Subcutaneous adipose tissue (tissue), 4 donors: ENCODE measurements around the gene AUTS2. TPM values are rescaled to one million over a fixed set of nuclear protein-coding genes. Genes with fewer than 3 reads are reported as not detected.

Experiments used
- total RNA-seq, 4 donors: library from RNA; depleted of rRNA; stranded (reverse); fragments of >200 nt; gene quantifications; one replicate each; pipeline ENCODE4 v1.1.0, GENCODE V29; 2016
- TF ChIP-seq, protein P1 (sequence below): fragments of 450-650 bp; IDR thresholded peaks from one replicate; pipeline ENCODE4 v1.5.1; 2016; ENCODE audit warnings: low read depth, mild to moderate bottlenecking, control low read depth, antibody characterized with exemption, moderate library complexity

The AUTS2 gene
- total RNA-seq, 4 donors from 2014 or later: 22.4 to 46.9 (median 27.4) TPM

DNA sequence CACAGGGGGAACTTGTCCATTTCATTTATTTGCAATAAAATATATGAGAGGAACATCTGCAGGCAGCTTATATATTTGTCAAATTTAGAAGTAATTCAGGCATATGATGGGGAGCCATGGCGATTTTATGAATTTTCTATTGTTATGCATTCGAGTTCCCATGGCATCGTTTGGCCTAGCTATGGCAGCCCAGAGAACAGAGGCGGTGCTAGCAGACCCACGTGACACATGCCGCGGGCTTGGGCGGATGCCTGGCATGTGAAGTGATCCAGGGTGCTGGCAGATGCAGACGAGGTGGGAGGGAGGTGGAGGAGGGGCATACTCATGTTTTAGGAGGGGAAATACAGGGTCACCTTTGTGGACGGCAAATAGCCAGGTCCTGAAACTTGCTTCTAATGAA is 973.7 kb downstream of the AUTS2 start:
- TF ChIP-seq, protein P1, sequence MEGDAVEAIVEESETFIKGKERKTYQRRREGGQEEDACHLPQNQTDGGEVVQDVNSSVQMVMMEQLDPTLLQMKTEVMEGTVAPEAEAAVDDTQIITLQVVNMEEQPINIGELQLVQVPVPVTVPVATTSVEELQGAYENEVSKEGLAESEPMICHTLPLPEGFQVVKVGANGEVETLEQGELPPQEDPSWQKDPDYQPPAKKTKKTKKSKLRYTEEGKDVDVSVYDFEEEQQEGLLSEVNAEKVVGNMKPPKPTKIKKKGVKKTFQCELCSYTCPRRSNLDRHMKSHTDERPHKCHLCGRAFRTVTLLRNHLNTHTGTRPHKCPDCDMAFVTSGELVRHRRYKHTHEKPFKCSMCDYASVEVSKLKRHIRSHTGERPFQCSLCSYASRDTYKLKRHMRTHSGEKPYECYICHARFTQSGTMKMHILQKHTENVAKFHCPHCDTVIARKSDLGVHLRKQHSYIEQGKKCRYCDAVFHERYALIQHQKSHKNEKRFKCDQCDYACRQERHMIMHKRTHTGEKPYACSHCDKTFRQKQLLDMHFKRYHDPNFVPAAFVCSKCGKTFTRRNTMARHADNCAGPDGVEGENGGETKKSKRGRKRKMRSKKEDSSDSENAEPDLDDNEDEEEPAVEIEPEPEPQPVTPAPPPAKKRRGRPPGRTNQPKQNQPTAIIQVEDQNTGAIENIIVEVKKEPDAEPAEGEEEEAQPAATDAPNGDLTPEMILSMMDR: no peak

DNA sequence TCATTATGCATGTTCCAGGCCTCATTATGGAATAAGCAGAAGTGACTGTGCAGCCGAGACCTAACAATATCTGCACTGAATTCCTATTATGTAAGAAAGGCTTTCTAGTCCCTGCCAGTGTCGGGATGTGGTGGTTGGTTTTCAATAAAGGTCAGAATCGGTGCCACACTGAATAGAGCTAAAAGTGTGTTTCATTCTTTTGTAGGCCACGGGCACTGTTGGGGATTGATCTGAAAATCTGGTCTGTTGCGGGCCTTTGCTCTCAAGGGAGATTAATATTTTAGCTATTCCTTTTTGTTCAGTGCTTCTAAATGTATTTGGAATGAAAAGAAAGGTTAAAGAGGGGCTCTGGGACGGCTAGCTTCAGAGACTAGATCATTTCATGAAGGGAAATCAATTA is 974.3 kb downstream of the AUTS2 start:
- TF ChIP-seq, protein P1: no peak

DNA sequence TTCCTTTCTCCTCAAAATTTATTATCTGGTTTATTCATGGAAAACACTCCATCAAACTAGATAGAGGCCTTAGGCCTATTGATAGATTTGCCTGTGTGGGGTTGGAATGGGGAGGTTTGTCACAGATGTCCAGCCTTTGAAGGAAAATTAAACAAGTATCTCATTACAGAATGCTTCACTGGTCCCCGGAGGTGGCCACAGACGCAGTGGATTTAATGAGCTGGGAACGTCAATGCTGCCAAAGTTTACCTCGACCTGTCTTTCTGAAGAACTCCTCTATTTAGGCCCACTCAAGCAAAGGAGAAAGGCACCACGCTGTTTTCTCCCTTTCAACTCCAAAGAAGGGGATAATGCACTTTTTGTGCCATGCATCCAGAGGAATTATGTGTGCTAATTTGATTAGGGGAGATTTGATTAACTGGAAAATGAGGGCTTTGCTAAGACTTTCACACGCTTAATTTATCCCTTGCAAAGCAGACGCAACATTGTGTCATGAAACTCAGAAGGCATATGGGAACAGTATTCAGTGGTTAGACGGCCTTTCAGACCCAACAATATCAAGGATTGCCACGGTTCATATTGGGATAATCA is 974.9 kb downstream of the AUTS2 start:
- TF ChIP-seq, protein P1: no peak

DNA sequence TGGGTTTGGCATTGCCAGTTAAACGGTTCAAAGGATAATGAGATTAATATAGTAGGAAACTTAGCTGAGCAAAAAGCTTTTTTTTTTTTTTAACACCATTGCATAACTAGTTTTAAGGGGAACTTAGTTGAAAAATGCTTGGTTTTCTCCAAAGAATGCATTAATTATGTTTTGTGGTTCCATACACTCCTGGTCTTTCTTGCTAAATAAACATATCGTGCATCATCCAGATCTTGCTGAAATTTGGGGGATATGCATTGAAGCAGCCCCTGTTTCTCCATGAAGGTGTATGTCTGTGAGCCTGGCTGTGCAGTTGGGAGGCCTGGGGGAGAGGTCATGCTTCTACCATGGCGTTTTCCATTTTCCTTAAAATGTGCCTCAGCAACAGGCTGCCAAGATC is 975.4 kb downstream of the AUTS2 start:
- TF ChIP-seq, protein P1: no peak

DNA sequence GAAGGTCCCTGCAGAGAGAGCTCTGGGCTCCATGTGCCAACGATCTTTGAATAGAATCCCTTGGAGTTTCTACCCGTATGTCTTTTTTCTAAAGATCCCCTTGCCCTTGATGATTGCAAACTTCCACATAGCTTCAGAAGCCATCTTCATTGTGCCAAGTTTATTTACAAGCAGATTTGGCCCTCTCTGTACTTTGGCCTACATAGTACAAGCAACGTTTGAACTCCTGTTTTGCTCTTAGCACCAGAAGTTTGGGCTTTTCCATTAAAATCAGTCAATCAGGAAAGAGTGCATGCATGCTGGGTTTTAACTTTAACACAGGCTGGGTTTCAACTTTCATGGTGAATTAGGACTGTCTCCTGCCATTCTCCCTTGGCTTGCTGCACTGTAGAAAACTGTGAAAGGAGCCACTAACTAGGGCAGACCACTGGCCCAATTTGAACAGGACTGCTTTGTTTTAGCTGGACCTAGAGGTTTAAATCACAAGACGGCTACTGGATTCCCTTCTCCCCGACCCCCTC is 976.1 kb downstream of the AUTS2 start:
- TF ChIP-seq, protein P1: no peak

DNA sequence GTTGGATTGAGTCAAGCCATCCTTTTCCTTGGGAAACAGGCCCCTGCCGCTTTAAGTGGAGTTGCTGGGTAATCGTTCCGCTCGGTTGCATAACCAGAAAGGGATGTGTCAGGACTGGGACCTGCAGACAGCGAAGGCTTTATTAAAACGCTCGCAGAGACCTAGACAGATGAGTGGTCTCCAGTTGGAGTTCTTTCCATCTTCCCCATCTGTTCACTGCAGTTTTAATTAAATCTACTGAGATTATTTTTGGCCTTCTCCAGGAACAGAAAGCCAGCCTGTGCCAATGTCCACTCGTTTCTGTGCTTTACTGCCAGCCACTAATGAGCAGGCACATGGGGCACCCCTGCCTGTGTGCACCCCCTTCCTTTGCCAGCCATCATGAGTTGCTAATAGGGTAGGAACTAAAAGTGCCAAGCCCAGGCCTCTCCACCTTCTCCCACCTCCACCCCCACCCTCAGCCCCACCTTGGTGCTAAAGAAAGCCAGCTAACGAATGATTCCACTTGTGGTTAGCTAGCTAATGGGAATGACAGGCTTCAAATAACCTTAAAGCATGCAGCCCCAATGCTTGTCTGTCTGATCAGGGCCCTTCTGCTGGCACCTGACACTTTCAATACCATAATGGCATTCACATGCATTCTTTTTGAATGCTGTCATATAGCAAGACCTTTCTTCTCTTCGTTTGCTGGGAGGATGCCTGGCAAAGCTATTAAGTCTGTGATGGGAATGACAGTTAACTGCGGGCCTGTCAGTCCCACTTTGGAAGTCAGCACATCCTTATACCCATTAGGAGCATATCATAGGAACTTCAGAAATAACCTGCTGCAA is 976.9 kb downstream of the AUTS2 start:
- TF ChIP-seq, protein P1: no peak

DNA sequence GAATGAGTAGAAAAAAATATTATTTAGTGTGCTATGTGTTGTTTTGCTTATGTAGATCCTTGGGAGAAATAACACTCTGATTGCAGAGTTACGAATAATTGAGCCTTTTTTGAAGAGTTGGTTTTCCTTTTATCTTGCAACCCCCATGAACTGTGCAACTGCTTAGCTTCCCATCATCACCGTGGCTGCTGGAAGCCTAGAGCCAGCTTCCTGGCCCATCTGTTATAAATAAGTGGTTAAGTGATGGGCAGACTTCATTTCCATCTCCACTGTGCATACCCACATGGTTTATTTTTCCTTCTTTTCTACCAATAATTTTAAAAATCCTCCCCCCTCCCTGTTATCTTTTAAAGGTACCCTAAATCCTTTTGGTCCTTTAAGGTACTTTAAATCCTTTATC is 978.8 kb downstream of the AUTS2 start:
- TF ChIP-seq, protein P1: no peak
